Activated B cell treated with CpG ODN at 0.5 μM for 24 hours (primary cell): Measurements from ENCODE around the gene L2HGDH. TPM values are rescaled to one million over a fixed set of nuclear protein-coding genes. Genes with fewer than 3 reads are reported as not detected.

ENCODE experiments used
- ATAC-seq: fragments of 200-7000 bp; cut with Tn5 transposase; one replicate; pipeline ENCODE4 v1.10.0; 2021; ENCODE audit warnings: low read depth, mild to moderate bottlenecking, moderate library complexity
- CTCF ChIA-PET: fragments of 350-600 bp; sonication (Branson Sonifier 250); formaldehyde crosslinking; loops from one replicate; lab custom pipeline; 2021; ENCODE audit warnings: antibody characterized with exemption; lab: Charles Lee
- POLR2A ChIA-PET: fragments of 350-600 bp; sonication (Branson Sonifier 250); formaldehyde crosslinking; loops from one replicate; lab custom pipeline; 2021; ENCODE audit warnings: antibody characterized with exemption; lab: Charles Lee
- DNase-seq: peaks from one replicate; pipeline ENCODE4 v3.0.0; 2022
- H3K27ac Mint-ChIP-seq: one replicate; pipeline ENCODE4 v1.8.0; 2020; ENCODE audit warnings: mixed read lengths
- H3K27me3 Mint-ChIP-seq: one replicate; pipeline ENCODE4 v1.8.0; 2021; ENCODE audit warnings: mixed read lengths
- H3K36me3 Mint-ChIP-seq: one replicate; pipeline ENCODE4 v1.8.0; 2021; ENCODE audit warnings: low read depth, mixed read lengths
- H3K4me1 Mint-ChIP-seq: one replicate; pipeline ENCODE4 v1.8.0; 2021; ENCODE audit warnings: mixed read lengths
- H3K4me3 Mint-ChIP-seq: one replicate; pipeline ENCODE4 v1.8.0; 2020; ENCODE audit warnings: mild to moderate bottlenecking, mixed read lengths
- H3K9me3 Mint-ChIP-seq: one replicate; pipeline ENCODE4 v1.8.0; 2020; ENCODE audit warnings: mixed read lengths
- CTCF ChIP-seq: fragments of 200-600 bp; IDR thresholded peaks from one replicate; pipeline ENCODE4 v1.8.0; 2022; ENCODE audit warnings: antibody characterized with exemption, mild to moderate bottlenecking
- intact Hi-C: fragments of 100-400 bp; cut with micrococcal nuclease; formaldehyde crosslinking; loops from one replicate; pipeline ENCODE4 v1.15.1; 2024
- total RNA-seq: library from RNA; stranded (reverse); gene quantifications from 2 replicates; pipeline ENCODE4 v1.2.3, GENCODE V29; 2022

The L2HGDH gene
- total RNA-seq, 1 donor from 2014 or later: 5.2 TPM

- Mint-ChIP-seq H3K27ac (no peak overlapping the region), H3K4me3 (no peak overlapping the region), H3K4me1 (peaks cover 6% of the 10 kb centered on the region), H3K27me3 (no peaks in the 10 kb centered on the region), H3K9me3 (no peaks in the 10 kb centered on the region), H3K36me3 (peaks cover 38% of the 10 kb centered on the region)
- POLR2A ChIA-PET: interaction anchor here (0.7 kb wide), 1 partner anchor 11 kb away, joined by 4 read pairs; no protein-coding TSS in a partner anchor
- CTCF ChIA-PET: no interaction called here
- no peak for ATAC-seq
- TF ChIP-seq CTCF: no peak
- no peak for DNase-seq
- intact Hi-C loops: no loop called here
These were observed 41.1 kb upstream of the L2HGDH start for GRCh38 chr14:50353126-50353525.

- intact Hi-C loops: no loop called here
- POLR2A ChIA-PET: no interaction called here
These were observed 40.6 kb upstream of the L2HGDH start for GRCh38 chr14:50352584-50352983.

GRCh38 chr14:50350975-50351374 is 38.9 kb upstream of the L2HGDH start:
- Mint-ChIP-seq H3K9me3 (no peaks in the 10 kb centered on the region), H3K27ac (no peak overlapping the region), H3K36me3 (peaks cover 20% of the 10 kb centered on the region), H3K4me1 (peaks cover 6% of the 10 kb centered on the region), H3K27me3 (no peaks in the 10 kb centered on the region), H3K4me3 (no peak overlapping the region)
- no peak for TF ChIP-seq CTCF
- ChIA-PET CTCF (no interaction called here), POLR2A (no interaction called here)
- no peak for ATAC-seq
- DNase-seq: no peak
- intact Hi-C loops: no loop called here

More at GRCh38 chr14:50352584-50352983, 40.6 kb upstream of the L2HGDH start:
- Mint-ChIP-seq H3K4me3 (no peak overlapping the region), H3K36me3 (peaks cover 33% of the 10 kb centered on the region), H3K4me1 (peaks cover 6% of the 10 kb centered on the region), H3K9me3 (no peaks in the 10 kb centered on the region), H3K27me3 (no peaks in the 10 kb centered on the region), H3K27ac (no peak overlapping the region)
- CTCF ChIA-PET: no interaction called here
- TF ChIP-seq CTCF: no peak
- DNase-seq (no peak), ATAC-seq (no peak)

GRCh38 chr14:50348933-50349332 is 36.9 kb upstream of the L2HGDH start:
- Mint-ChIP-seq H3K27ac (no peak overlapping the region), H3K27me3 (no peaks in the 10 kb centered on the region), H3K4me1 (peaks cover 12% of the 10 kb centered on the region), H3K4me3 (no peak overlapping the region), H3K9me3 (no peaks in the 10 kb centered on the region), H3K36me3 (peaks cover 11% of the 10 kb centered on the region)
- ChIA-PET CTCF (no interaction called here), POLR2A (no interaction called here)
- ATAC-seq: no peak
- DNase-seq: no peak
- intact Hi-C loops: no loop called here
- no peak for TF ChIP-seq CTCF

- CTCF ChIA-PET: no interaction called here
- DNase-seq (no peak), ATAC-seq (no peak)
- Mint-ChIP-seq H3K4me1 (peaks cover 24% of the 10 kb centered on the region), H3K27ac (no peak overlapping the region), H3K36me3 (peaks cover 7% of the 10 kb centered on the region), H3K9me3 (no peaks in the 10 kb centered on the region), H3K27me3 (no peaks in the 10 kb centered on the region), H3K4me3 (no peak overlapping the region)
- intact Hi-C loops: no loop called here
- no peak for TF ChIP-seq CTCF
- POLR2A ChIA-PET: no interaction called here
These were observed 35.5 kb upstream of the L2HGDH start for GRCh38 chr14:50347521-50347920.
